ENCODE measurements around the gene MINDY3.

Gene MINDY3

GRCh38 chr10:15817409-15818046 lies 42.8 kb downstream of the MINDY3 start:
- Histone ChIP-seq H3K27ac (ENCODE audit: low read depth, low read length) (no peak overlapping the region), H3F3A (ENCODE audit: control insufficient read depth, insufficient read depth) (no peaks in the 10 kb centered on the region), H3K4me3 (ENCODE audit: low read length) (no peak overlapping the region), H3K27me3 (ENCODE audit: control insufficient read depth, low read length) (no peaks in the 10 kb centered on the region), H3K4me1 (ENCODE audit: control insufficient read depth, low read length) (no peaks in the 10 kb centered on the region), H3K4me2 (ENCODE audit: low read length) (no peak overlapping the region), H3K9me3 (ENCODE audit: control insufficient read depth, insufficient read depth, low read length) (no peaks in the 10 kb centered on the region), H4K20me1 (ENCODE audit: control insufficient read depth, insufficient read depth, low read depth, low read length) (no peaks in the 10 kb centered on the region), H3K79me2 (ENCODE audit: control insufficient read depth, low read length) (no peaks in the 10 kb centered on the region), H3K9me2 (replicated peaks; ENCODE audit: control insufficient read depth, low read length) (no peaks in the 10 kb centered on the region), H3K36me3 (ENCODE audit: control insufficient read depth, low read length) (peaks cover 29% of the 10 kb centered on the region)
- TF ChIP-seq EZH2phosphoT487 (IDR thresholded peaks at IDR 0.05; ENCODE audit: borderline replicate concordance, low read length): no peak
- no peak for TF ChIP-seq CTCF (IDR thresholded peaks at IDR 0.05; ENCODE audit: low read depth, low read length, poor library complexity, severe bottlenecking)

- peaks cover 25% of the 10 kb centered on the region for H3K36me3 ChIP-seq (ENCODE audit: control insufficient read depth, low read length)
- no peaks in the 10 kb centered on the region for H3K27me3 ChIP-seq (ENCODE audit: control insufficient read depth, low read length)
- H3K79me2 ChIP-seq (ENCODE audit: control insufficient read depth, low read length): no peaks in the 10 kb centered on the region
- no peaks in the 10 kb centered on the region for H3F3A ChIP-seq (ENCODE audit: control insufficient read depth, insufficient read depth)
- no peaks in the 10 kb centered on the region for H3K9me3 ChIP-seq (ENCODE audit: control insufficient read depth, insufficient read depth, low read length)
- no peak overlapping the region for H3K4me3 ChIP-seq (ENCODE audit: low read length)
- H3K4me1 ChIP-seq (ENCODE audit: control insufficient read depth, low read length): no peaks in the 10 kb centered on the region
- no peak overlapping the region for H3K27ac ChIP-seq (ENCODE audit: low read depth, low read length)
- TF ChIP-seq CTCF (IDR thresholded peaks at IDR 0.05; ENCODE audit: low read depth, low read length, poor library complexity, severe bottlenecking) (no peak), EZH2phosphoT487 (IDR thresholded peaks at IDR 0.05; ENCODE audit: borderline replicate concordance, low read length) (no peak)
- H3K4me2 ChIP-seq (ENCODE audit: low read length): no peak overlapping the region
- no peaks in the 10 kb centered on the region for H4K20me1 ChIP-seq (ENCODE audit: control insufficient read depth, insufficient read depth, low read depth, low read length)
- H3K9me2 ChIP-seq (replicated peaks; ENCODE audit: control insufficient read depth, low read length): no peaks in the 10 kb centered on the region
These were observed 44.9 kb downstream of the MINDY3 start for GRCh38 chr10:15815242-15815885.

- no peak overlapping the region for H3K4me2 ChIP-seq (ENCODE audit: low read length)
- no peaks in the 10 kb centered on the region for H3K79me2 ChIP-seq (ENCODE audit: control insufficient read depth, low read length)
- no peaks in the 10 kb centered on the region for H3K27me3 ChIP-seq (ENCODE audit: control insufficient read depth, low read length)
- TF ChIP-seq CTCF (IDR thresholded peaks at IDR 0.05; ENCODE audit: low read depth, low read length, poor library complexity, severe bottlenecking): no peak
- no peak for TF ChIP-seq EZH2phosphoT487 (IDR thresholded peaks at IDR 0.05; ENCODE audit: borderline replicate concordance, low read length)
- H3K4me3 ChIP-seq (ENCODE audit: low read length): no peak overlapping the region
- H3K9me3 ChIP-seq (ENCODE audit: control insufficient read depth, insufficient read depth, low read length): no peaks in the 10 kb centered on the region
- H4K20me1 ChIP-seq (ENCODE audit: control insufficient read depth, insufficient read depth, low read depth, low read length): no peaks in the 10 kb centered on the region
- H3K4me1 ChIP-seq (ENCODE audit: control insufficient read depth, low read length): no peaks in the 10 kb centered on the region
- no peaks in the 10 kb centered on the region for H3F3A ChIP-seq (ENCODE audit: control insufficient read depth, insufficient read depth)
- H3K36me3 ChIP-seq (ENCODE audit: control insufficient read depth, low read length): peaks cover 24% of the 10 kb centered on the region
- H3K9me2 ChIP-seq (replicated peaks; ENCODE audit: control insufficient read depth, low read length): no peaks in the 10 kb centered on the region
- no peak overlapping the region for H3K27ac ChIP-seq (ENCODE audit: low read depth, low read length)
These were observed 45.7 kb downstream of the MINDY3 start for GRCh38 chr10:15814565-15814964.

Measured in DOHH2 (cell line).